Right cardiac atrium (tissue), 5 donors: ENCODE data around the gene CYP27C1. TPM values are rescaled to one million over a fixed set of nuclear protein-coding genes. Genes with fewer than 3 reads are reported as not detected.
"Not testable (repeated sequence)": the region's sequence is repeated elsewhere in the genome, so short reads cannot be mapped to it uniquely, and the experiment has no call there.

Experiments
- ATAC-seq, 2 donors: fragments of 200-7000 bp; cut with Tn5 transposase; one replicate each; pipeline versions ENCODE4 v1.8.0 to v1.9.1; 2020; ENCODE audit warnings: moderate library complexity in 2 of 2, mild to moderate bottlenecking in 1 of 2
- DNase-seq, 3 donors: peaks; one replicate each; pipeline ENCODE4 v3.0.0-alpha.2; 2020
- H3K27ac ChIP-seq: one replicate; pipeline ENCODE4 v1.5.1; 2013; ENCODE audit warnings: mild to moderate bottlenecking, low read length, control low read depth, moderate library complexity
- H3K27me3 ChIP-seq: one replicate; pipeline ENCODE4 v1.6.1; 2013; ENCODE audit not compliant: control insufficient read depth, insufficient read depth
- H3K4me1 ChIP-seq: one replicate; pipeline ENCODE4 v1.6.1; 2013; ENCODE audit warnings: low read length; ENCODE audit not compliant: control insufficient read depth, insufficient read depth
- H3K4me3 ChIP-seq: one replicate; pipeline ENCODE4 v1.5.1; 2013; ENCODE audit warnings: low read length, control low read depth
- H3K9me3 ChIP-seq: one replicate; pipeline ENCODE4 v1.6.1; 2013; ENCODE audit warnings: low read length; ENCODE audit not compliant: control insufficient read depth
- WGBS: extraction: QIAGEN DNeasy Blood & Tissue Kit; methylation state at CpG from one replicate; pipeline ENCODE4 v1.1.7; 2013; 5-methylcytosine and 5-hydroxymethylcytosine counted together
- intact Hi-C, 4 donors: fragments of 100-400 bp; cut with DNase I; formaldehyde crosslinking; loops; one replicate each; pipeline versions ENCODE4 v1.11.0 to v1.14.0; 2022 to 2023
- polyA plus RNA-seq: library from polyadenylated mRNA; stranded (reverse); fragments of 200-250 nt; gene quantifications from one replicate; pipeline ENCODE4 v1.2.3, GENCODE V29; 2013
- total RNA-seq, 4 donors: library from RNA; stranded (reverse); fragmentation: NEBNext Ultra II Directional; extraction: Animal tissue kit (Norgen Biotek cat#: 25700); gene quantifications; one replicate each; pipeline ENCODE4 v1.2.1, GENCODE V29; 2021
- donor health status: healthy with polysubstance abuse.
- donor health status: DM: no; HTN: yes; CAD: no.
- donor health status: DM: no; HTN: no; CAD: no.
- donor health status: DM: no; HTN: yes; CAD: no; lungs with severe emphysema.
- donor health status: DM: yes; HTN: yes; CAD: no.

Gene CYP27C1
- total and polyA plus RNA-seq, 5 donors = 0.18 to 0.29 (median 0.22) TPM

DNA sequence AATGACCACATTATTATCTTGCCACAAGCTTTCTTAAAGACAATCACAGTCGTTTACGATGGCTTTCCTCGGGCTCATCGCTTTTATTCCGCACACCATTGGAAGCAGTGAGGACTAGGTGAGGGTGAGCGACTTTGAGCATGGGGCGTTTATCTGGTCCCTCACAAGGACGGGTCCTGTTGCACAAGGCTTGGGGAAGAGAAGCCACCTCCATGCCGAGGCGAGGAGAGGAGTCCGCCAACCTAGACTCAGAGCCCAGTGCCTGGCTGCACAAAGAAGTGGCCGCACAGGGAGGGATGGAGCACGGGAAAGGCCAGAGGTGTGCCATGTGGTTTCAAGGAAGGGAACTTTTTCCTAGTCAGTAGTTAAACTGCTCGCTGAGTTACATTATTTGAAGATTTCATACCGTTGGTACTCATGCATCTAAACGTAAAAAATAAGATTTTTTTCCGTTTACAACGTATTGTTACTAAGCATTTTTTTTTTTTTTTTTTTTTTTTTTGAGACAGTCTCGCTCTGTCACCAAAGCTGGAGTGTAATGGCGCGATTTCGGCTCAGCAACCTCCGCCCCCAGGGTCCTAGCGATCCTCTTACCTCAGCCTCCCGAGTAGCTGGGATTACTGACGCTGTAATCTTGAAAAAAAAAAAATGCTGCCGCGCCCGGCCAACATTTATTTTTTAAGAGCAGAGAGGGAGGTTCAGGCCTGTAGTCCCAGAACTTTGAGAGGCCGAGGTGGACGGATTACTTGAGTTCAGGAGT, 849 bp upstream of the CYP27C1 start:
- ATAC-seq (peak in 1 of 2 donors; percentile 34), DNase-seq (no peak)
- H3K4me3 ChIP-seq = peak overlapping the region; percentile 78
- no peaks in the 10 kb centered on the region for H3K9me3 ChIP-seq
- H3K27me3 ChIP-seq = no peaks in the 10 kb centered on the region
- H3K27ac ChIP-seq = no peak overlapping the region
- no peaks in the 10 kb centered on the region for H3K4me1 ChIP-seq
- intact Hi-C loops = no loop called here
- 24% methylated on average over 31 of the region's 31 CpGs for WGBS

DNA sequence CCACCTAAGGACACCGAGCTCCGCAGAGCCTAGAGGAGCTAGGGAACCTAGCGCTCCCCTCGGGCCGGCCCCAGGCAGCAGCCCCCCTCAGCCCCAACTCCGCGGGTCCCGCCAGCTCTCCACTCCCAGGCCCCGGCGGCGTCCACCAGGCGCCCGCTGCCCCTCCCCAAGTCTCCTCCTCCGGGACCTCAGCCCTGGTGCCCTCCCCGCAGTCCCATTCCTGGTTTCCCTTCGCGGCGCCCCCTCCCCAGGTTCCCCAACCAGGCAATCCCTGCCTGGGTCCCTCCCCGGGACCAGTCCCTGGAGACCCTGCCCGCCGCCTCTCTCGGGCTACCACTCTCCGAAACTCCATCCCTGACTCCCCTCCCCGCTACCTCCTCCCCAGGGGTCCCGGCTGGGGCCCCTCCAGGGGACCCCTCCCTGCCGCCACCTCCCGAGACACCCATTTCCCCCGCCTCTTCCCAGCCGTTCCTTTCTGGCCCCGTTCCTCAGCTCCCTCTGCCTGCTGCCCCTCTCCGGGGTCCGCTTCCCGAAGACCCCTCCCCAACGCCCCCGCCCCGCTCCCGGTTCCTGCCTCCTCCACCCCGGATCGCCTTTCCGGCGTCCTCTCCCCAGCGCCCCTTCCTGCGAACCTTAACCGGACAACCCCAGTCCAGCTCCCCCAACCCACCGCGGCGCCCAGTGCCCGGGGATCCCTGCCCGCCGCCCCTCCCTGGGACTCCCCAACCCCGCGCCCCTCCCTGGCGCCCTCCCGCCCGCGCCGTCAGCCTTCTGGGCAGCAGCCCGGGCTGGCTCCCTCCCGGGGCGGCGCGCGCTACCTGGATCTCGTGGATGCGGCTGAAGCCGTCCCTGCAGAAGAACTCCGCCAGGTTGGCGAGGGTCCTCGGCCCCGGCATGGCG, 678 bp downstream of the CYP27C1 start:
- Histone ChIP-seq H3K27ac (no peak overlapping the region), H3K4me1 (no peaks in the 10 kb centered on the region), H3K4me3 (peak overlapping the region; percentile 78), H3K9me3 (no peaks in the 10 kb centered on the region), H3K27me3 (no peaks in the 10 kb centered on the region)
- ATAC-seq (peak; percentile 48 to 56), DNase-seq (peak; percentile 32 to 65 (median 62))
- 1% methylated on average over 71 of the region's 71 CpGs for WGBS
- intact Hi-C loops = no loop called here

DNA sequence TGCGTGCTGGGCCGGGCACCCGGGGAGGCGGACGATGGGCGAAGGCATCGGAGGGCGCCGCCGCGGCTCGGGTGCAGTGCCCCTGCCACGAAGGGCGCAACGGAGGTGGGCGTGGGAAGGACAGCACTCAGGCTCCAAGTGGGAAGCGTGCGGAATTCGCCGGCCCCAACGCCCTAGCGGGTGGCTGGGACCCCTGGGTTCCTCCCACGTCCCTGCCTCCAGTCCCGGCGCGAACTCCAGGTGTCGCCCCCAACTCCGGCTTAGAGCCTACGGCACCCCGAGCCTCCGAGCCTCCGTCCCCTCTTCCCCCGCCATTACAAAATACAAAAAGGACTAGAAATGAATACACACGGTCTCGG, 1.3 kb downstream of the CYP27C1 start:
- DNase-seq = peak in 1 of 3 donors; percentile 47
- Histone ChIP-seq H3K9me3 (no peaks in the 10 kb centered on the region), H3K27ac (no peak overlapping the region), H3K4me1 (no peaks in the 10 kb centered on the region), H3K27me3 (no peaks in the 10 kb centered on the region), H3K4me3 (peak overlapping the region; percentile 78)
- ATAC-seq = no peak
- WGBS = 2% methylated on average over 35 of the region's 35 CpGs
- intact Hi-C loops = no loop called here

DNA sequence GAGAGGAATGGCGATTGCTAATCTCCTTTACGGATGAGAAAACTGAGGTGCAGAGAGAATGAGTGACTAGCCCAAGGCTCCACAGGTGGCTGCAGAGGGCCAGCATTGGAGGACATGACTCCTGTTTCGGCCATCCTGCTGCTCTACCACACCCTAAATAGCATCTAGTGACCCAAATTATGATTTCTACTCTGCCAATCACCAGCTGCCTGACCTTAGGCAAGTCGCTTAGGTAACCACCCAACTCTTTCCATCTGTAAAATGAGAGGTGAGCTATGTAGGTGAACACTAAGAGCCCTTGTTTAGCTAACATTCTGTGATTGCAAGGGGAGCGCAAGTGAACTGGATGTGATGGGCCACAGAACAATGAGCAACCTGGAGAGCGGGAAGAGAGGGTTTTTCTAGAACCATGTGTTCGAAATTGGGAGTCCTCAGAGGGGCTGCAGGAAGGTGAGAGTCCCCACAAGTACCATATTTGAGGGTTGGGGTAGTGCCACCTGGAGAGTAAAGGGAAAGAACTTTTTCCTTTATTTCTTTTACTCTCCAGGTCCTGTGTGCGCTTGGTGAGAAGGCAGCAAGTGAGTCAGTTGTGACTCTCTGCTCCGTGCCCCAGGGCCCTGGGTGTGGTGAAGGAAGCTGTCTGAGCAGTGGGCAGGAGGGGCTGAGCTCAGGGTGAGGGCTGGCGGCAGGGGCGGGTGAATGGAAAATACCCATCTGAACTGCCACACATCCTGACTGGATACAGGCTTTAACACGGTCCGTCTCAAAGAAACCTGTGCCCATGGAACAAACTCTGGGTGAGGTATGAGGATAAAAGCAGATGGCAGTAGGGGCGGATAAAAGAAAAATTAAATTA, 2.4 kb downstream of the CYP27C1 start:
- Histone ChIP-seq H3K27me3 (no peaks in the 10 kb centered on the region), H3K4me1 (no peaks in the 10 kb centered on the region), H3K27ac (no peak overlapping the region), H3K4me3 (no peak overlapping the region), H3K9me3 (no peaks in the 10 kb centered on the region)
- peak in 1 of 2 donors; percentile 61 for ATAC-seq
- WGBS = 79% methylated on average over 14 of the region's 14 CpGs
- intact Hi-C loops = no loop called here
- DNase-seq = no peak

DNA sequence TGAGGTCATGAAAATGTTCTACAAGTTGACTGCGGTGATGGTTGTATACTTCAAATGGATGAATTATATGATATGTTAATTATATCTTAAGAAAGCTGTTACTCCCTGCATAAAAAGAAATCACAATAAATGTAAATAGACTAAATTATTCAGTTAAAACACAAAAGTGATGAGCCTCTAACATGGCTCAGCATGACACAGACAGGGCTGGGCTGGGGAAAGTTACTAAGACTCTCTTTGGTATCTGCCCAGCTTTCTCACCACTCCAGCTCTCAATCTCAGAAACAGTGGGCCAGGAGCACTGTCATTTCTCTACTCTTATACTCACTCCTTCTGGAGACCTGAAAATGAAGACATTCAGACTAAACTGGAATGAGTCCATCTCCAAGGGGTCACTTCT, 3.5 kb downstream of the CYP27C1 start:
- Histone ChIP-seq H3K27me3 (no peaks in the 10 kb centered on the region), H3K4me3 (no peak overlapping the region), H3K27ac (no peak overlapping the region), H3K9me3 (no peaks in the 10 kb centered on the region), H3K4me1 (no peaks in the 10 kb centered on the region)
- intact Hi-C loops = no loop called here
- ATAC-seq (no peak), DNase-seq (no peak)
- WGBS = 97% methylated on average over 1 of the region's 1 CpG

DNA sequence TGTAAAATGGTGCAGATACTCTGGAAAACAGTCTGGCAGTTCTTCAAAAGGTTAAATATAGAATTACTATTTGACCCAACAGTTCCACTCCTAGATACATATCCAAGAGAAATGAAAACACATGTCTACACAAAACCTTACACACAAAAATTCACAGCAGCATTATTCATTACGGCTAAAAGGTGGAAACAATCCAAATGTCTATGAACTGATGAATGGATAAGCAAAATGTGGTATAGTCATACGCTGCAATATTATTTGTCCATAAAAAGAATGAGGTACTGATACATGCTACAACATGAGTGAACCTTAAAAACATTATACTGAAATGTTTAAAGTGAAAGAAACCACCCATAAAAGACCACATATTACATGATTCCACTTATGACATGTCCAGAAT, 4.0 kb downstream of the CYP27C1 start:
- Histone ChIP-seq H3K27ac (no peak overlapping the region), H3K4me3 (no peak overlapping the region), H3K9me3 (no peaks in the 10 kb centered on the region), H3K4me1 (no peaks in the 10 kb centered on the region), H3K27me3 (no peaks in the 10 kb centered on the region)
- no peak for ATAC-seq
- no peak for DNase-seq
- intact Hi-C loops = no loop called here
- 72% methylated on average over 2 of the region's 2 CpGs for WGBS

DNA sequence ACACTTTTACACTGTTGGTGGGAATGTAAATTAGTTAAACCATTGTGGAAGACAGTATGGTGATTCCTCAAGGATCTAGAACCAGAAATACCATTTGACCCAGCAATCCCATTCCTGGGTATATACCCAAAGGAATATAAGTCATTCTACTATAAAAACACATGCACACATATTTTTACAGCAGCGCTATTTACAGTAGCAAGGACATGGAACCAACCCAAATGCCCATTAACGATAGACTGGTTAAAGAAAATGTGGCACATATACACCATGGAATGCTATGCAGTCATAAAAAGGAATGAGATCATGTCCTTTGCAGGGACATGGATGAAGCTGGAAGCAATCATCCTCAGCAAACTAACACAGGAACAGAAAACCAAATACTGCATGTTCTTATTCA, 5.9 kb downstream of the CYP27C1 start:
- H3K4me1 ChIP-seq, intact Hi-C loops, H3K9me3 ChIP-seq, DNase-seq, H3K4me3 ChIP-seq, H3K27ac ChIP-seq, ATAC-seq, H3K27me3 ChIP-seq: not testable (repeated sequence)
- WGBS = 93% methylated on average over 2 of the region's 2 CpGs

DNA sequence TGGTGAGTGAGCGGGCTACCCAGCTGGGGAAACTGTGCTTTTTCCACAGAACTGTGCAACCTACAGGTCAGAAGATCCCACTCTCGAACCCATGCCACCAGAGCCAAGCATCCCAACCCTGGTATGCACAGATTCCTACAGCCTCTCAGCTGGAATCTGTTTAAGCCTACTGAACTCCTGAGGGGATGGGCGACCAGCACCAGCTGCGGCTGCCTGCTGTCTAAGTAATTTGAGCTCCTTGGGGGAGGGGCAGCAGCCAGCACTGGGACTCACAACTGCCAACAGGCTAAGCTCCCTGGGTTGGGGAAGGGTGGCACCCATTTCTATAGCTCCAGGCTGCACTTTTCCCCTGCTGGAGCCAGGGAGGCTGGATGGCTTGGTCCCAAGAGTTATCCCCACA, 11.8 kb downstream of the CYP27C1 start:
- Histone ChIP-seq H3K27me3 (no peaks in the 10 kb centered on the region), H3K4me1 (no peaks in the 10 kb centered on the region), H3K27ac (no peak overlapping the region), H3K4me3 (no peak overlapping the region), H3K9me3 (no peaks in the 10 kb centered on the region)
- DNase-seq = peak in 1 of 3 donors; percentile 35
- ATAC-seq = no peak
- 55% methylated on average over 4 of the region's 4 CpGs for WGBS
- intact Hi-C loops = no loop called here

DNA sequence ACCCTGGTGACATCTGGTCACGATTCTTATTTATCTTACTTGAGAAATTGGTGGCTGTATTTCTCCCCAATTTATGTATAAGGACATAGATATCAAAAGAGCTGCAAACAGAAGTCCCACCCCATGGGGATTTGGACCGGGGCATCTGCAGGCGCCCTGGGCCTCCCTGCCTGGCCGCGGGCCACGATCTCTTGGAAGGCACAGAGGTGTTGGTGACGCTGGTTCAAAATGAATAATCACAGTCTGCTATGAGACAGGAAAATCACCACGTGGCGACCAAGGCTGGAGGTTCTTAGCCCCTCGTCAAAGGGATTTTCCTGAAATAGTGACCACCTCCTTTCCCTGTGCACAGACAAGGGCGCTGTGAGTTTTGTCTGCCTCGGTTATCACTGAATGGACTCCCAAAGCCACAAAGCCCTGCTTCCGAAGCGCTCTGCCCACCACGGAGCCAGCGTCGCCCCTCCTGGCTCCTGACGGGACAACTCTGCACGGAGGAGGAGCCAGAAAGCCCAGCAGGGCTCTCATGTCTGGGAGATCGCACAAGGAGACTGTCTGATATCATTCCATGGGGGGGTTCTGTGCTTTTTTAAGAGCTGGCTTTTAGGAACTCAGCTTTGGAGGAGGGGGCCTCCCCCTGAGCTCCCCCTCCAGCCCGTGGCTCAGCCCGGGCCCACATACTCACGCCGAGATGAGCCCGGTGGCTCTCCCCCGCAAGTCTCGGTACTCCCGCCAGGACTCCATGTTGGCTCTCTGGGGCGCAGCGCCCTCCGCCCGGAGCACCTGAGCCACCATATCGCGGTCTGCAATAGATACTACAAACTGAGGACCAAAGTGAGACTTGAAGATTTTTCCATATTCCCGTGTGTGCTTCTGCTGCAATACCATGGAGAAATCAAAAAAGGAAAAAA, 14.6 kb downstream of the CYP27C1 start:
- no peaks in the 10 kb centered on the region for H3K4me1 ChIP-seq
- H3K4me3 ChIP-seq = no peak overlapping the region
- ATAC-seq (no peak), DNase-seq (peak in 2 of 3 donors; percentile 29 to 72)
- intact Hi-C loops = no loop called here
- no peaks in the 10 kb centered on the region for H3K27me3 ChIP-seq
- no peaks in the 10 kb centered on the region for H3K9me3 ChIP-seq
- H3K27ac ChIP-seq = no peak overlapping the region
- WGBS = 56% methylated on average over 35 of the region's 35 CpGs

DNA sequence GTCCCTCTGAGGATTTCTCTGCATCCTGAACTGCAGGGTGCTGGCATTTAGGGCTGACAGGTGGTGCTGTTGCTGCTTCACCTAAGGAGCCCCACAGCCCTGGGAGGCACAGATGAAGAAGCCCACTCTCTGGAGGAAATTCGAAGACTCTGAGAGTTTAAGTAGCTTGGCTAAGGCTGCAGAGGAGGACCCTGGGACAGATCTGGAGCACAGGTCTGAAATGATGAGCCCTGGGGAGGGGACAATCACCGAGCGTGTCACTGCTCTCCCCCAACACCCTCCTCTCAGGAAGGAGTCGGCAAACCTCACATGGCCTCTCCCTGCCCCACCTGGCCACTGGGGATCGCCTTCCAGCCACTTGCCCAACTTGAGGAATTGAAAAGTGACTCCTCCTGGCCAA, 18.6 kb downstream of the CYP27C1 start:
- intact Hi-C loops = no loop called here
- Histone ChIP-seq H3K27ac (no peak overlapping the region), H3K9me3 (no peaks in the 10 kb centered on the region), H3K4me1 (no peaks in the 10 kb centered on the region), H3K4me3 (no peak overlapping the region), H3K27me3 (no peaks in the 10 kb centered on the region)
- no peak for ATAC-seq
- DNase-seq = no peak
- WGBS = 63% methylated on average over 5 of the region's 5 CpGs
